ENCODE data around the gene KCTD2. TPM values are rescaled to one million over a fixed set of nuclear protein-coding genes. Genes with fewer than 3 reads are reported as not detected.

Gene KCTD2
- total RNA-seq, 1 donor from 2014 or later = 17.1 TPM

GRCh38 chr17:75084039-75084660 is 37.1 kb downstream of the KCTD2 start:
- H3K36me3 Mint-ChIP-seq (ENCODE audit: low read depth, unreplicated experiment) = peaks cover 2% of the 10 kb centered on the region
- H3K9me3 Mint-ChIP-seq (ENCODE audit: unreplicated experiment) = no peaks in the 10 kb centered on the region

GRCh38 chr17:75086496-75087181 is 39.6 kb downstream of the KCTD2 start:
- no peak overlapping the region for H3K4me3 ChIP-seq (ENCODE audit: insufficient read depth, low read depth, low read length)
- Mint-ChIP-seq H3K27me3 (ENCODE audit: low read depth, unreplicated experiment) (peaks cover 3% of the 10 kb centered on the region), H3K4me3 (ENCODE audit: unreplicated experiment) (peak overlapping the region; percentile 80), H3K9me3 (ENCODE audit: unreplicated experiment) (no peaks in the 10 kb centered on the region), H3K27ac (ENCODE audit: unreplicated experiment) (peak overlapping the region; percentile 95), H3K36me3 (ENCODE audit: low read depth, unreplicated experiment) (peaks cover 2% of the 10 kb centered on the region), H3K4me1 (ENCODE audit: low read depth, unreplicated experiment) (peaks cover 36% of the 10 kb centered on the region)
- no peak overlapping the region for H3K27ac ChIP-seq (ENCODE audit: low read depth, low read length)
- peaks cover 2% of the 10 kb centered on the region for H3K27me3 ChIP-seq (ENCODE audit: insufficient read depth, low read length)
- peak overlapping the region; percentile 85 for H3K4me2 ChIP-seq (ENCODE audit: low read length)
- no peak overlapping the region for H2AFZ ChIP-seq (ENCODE audit: low read depth, low read length)
- no peaks in the 10 kb centered on the region for H3K9me3 ChIP-seq (ENCODE audit: insufficient read depth, low read depth, low read length)
- H3K36me3 ChIP-seq (ENCODE audit: insufficient read depth, low read length) = no peaks in the 10 kb centered on the region
- peaks cover 26% of the 10 kb centered on the region for H3K4me1 ChIP-seq (ENCODE audit: insufficient read depth, low read length)
- FAIRE-seq (no peak), DNase-seq (ENCODE audit: low read depth) (no peak)
- no peak for TF ChIP-seq EZH2 (IDR thresholded peaks at IDR 0.05; ENCODE audit: insufficient read depth, low read length)
- TF ChIP-seq CTCF (IDR thresholded peaks at IDR 0.05; ENCODE audit: insufficient read depth, low read depth, low read length) = no peak
- H3K9ac ChIP-seq (ENCODE audit: low read length) = no peak overlapping the region
- H4K20me1 ChIP-seq (ENCODE audit: insufficient read depth, low read length) = no peaks in the 10 kb centered on the region
- H3K79me2 ChIP-seq (ENCODE audit: insufficient read depth, low read length) = no peaks in the 10 kb centered on the region

More at GRCh38 chr17:75084039-75084660, 37.1 kb downstream of the KCTD2 start:
- no peaks in the 10 kb centered on the region for H4K20me1 ChIP-seq (ENCODE audit: insufficient read depth, low read length)
- H2AFZ ChIP-seq (ENCODE audit: low read depth, low read length) = no peak overlapping the region
- no peak overlapping the region for H3K9ac ChIP-seq (ENCODE audit: low read length)
- no peak overlapping the region for H3K4me2 ChIP-seq (ENCODE audit: low read length)
- H3K4me1 ChIP-seq (ENCODE audit: insufficient read depth, low read length) = peaks cover 28% of the 10 kb centered on the region
- H3K27ac ChIP-seq (ENCODE audit: low read depth, low read length) = no peak overlapping the region
- H3K27ac Mint-ChIP-seq (ENCODE audit: unreplicated experiment) = peak overlapping the region; percentile 6
- peaks cover 3% of the 10 kb centered on the region for H3K27me3 Mint-ChIP-seq (ENCODE audit: low read depth, unreplicated experiment)
- peaks cover 2% of the 10 kb centered on the region for H3K27me3 ChIP-seq (ENCODE audit: insufficient read depth, low read length)
- H3K4me3 ChIP-seq (ENCODE audit: insufficient read depth, low read depth, low read length) = no peak overlapping the region
- no peak for TF ChIP-seq CTCF (IDR thresholded peaks at IDR 0.05; ENCODE audit: insufficient read depth, low read depth, low read length)
- TF ChIP-seq EZH2 (IDR thresholded peaks at IDR 0.05; ENCODE audit: insufficient read depth, low read length) = no peak
- peaks cover 28% of the 10 kb centered on the region for H3K4me1 Mint-ChIP-seq (ENCODE audit: low read depth, unreplicated experiment)
- H3K9me3 ChIP-seq (ENCODE audit: insufficient read depth, low read depth, low read length) = no peaks in the 10 kb centered on the region
- no peak overlapping the region for H3K4me3 Mint-ChIP-seq (ENCODE audit: unreplicated experiment)
- FAIRE-seq (no peak), DNase-seq (ENCODE audit: low read depth) (no peak)
- no peaks in the 10 kb centered on the region for H3K36me3 ChIP-seq (ENCODE audit: insufficient read depth, low read length)
- no peaks in the 10 kb centered on the region for H3K79me2 ChIP-seq (ENCODE audit: insufficient read depth, low read length)

- no peaks in the 10 kb centered on the region for H3K79me2 ChIP-seq (ENCODE audit: insufficient read depth, low read length)
- Mint-ChIP-seq H3K27ac (ENCODE audit: unreplicated experiment) (peak overlapping the region; percentile 95), H3K36me3 (ENCODE audit: low read depth, unreplicated experiment) (peaks cover 2% of the 10 kb centered on the region), H3K9me3 (ENCODE audit: unreplicated experiment) (no peaks in the 10 kb centered on the region), H3K27me3 (ENCODE audit: low read depth, unreplicated experiment) (peaks cover under 1% of the 10 kb centered on the region), H3K4me3 (ENCODE audit: unreplicated experiment) (peak overlapping the region; percentile 80), H3K4me1 (ENCODE audit: low read depth, unreplicated experiment) (peaks cover 39% of the 10 kb centered on the region)
- H3K36me3 ChIP-seq (ENCODE audit: insufficient read depth, low read length) = no peaks in the 10 kb centered on the region
- DNase-seq (ENCODE audit: low read depth) = no peak
- peaks cover 26% of the 10 kb centered on the region for H3K4me1 ChIP-seq (ENCODE audit: insufficient read depth, low read length)
- no peaks in the 10 kb centered on the region for H3K9me3 ChIP-seq (ENCODE audit: insufficient read depth, low read depth, low read length)
- peak overlapping the region; percentile 72 for H3K9ac ChIP-seq (ENCODE audit: low read length)
- H3K27me3 ChIP-seq (ENCODE audit: insufficient read depth, low read length) = no peaks in the 10 kb centered on the region
- no peaks in the 10 kb centered on the region for H4K20me1 ChIP-seq (ENCODE audit: insufficient read depth, low read length)
- H2AFZ ChIP-seq (ENCODE audit: low read depth, low read length) = peak overlapping the region; percentile 84
- TF ChIP-seq EZH2 (IDR thresholded peaks at IDR 0.05; ENCODE audit: insufficient read depth, low read length) (no peak), CTCF (IDR thresholded peaks at IDR 0.05; ENCODE audit: insufficient read depth, low read depth, low read length) (no peak)
- peak overlapping the region; percentile 85 for H3K4me2 ChIP-seq (ENCODE audit: low read length)
- H3K27ac ChIP-seq (ENCODE audit: low read depth, low read length) = peak overlapping the region; percentile 17
- peak overlapping the region; percentile 53 for H3K4me3 ChIP-seq (ENCODE audit: insufficient read depth, low read depth, low read length)
- no peak for FAIRE-seq
Observed at GRCh38 chr17:75087182-75087557, 40.1 kb downstream of the KCTD2 start.
